Peyer's patch (tissue), 4 donors: ENCODE measurements around the gene UBE3A. TPM values are rescaled to one million over a fixed set of nuclear protein-coding genes. Genes with fewer than 3 reads are reported as not detected.

Source experiments
- DNase-seq, 3 donors: peaks; one replicate each; pipeline ENCODE4 v3.0.0-alpha.2; 2017 to 2019
- H3K27ac ChIP-seq, 4 donors: fragments of 200-600 bp; sonication (generic); one replicate each; pipeline ENCODE4 v1.5.1; 2016 to 2019
- H3K27me3 ChIP-seq, 2 donors: fragments of 200-600 bp; sonication (generic); one replicate each; pipeline ENCODE4 v1.5.1; 2019
- H3K36me3 ChIP-seq, 3 donors: fragments of 200-600 bp; sonication (generic); one replicate each; pipeline ENCODE4 v1.5.1; 2016 to 2019
- H3K4me1 ChIP-seq, 4 donors: fragments of 200-600 bp; sonication (generic); one replicate each; pipeline ENCODE4 v1.5.1; 2016 to 2019
- H3K4me3 ChIP-seq, 4 donors: fragments of 200-600 bp; sonication (generic); 1 replicate in 3 of 4; 2 replicates in 1 of 4; pipeline ENCODE4 v1.5.1; 2016 to 2019; ENCODE audit warnings: mild to moderate bottlenecking in 1 of 4
- H3K9me3 ChIP-seq, 4 donors: fragments of 200-600 bp; sonication (generic); one replicate each; pipeline ENCODE4 v1.5.1; 2016 to 2019; ENCODE audit warnings: mild to moderate bottlenecking in 1 of 4
- CTCF ChIP-seq, 6 experiments: fragments of 450-650 bp in 4 of 6; fragments of 200-600 bp in 2 of 6; sonication (generic) in 1 of 6; IDR thresholded peaks; one replicate each; pipeline ENCODE4 v1.5.1; 2017 to 2019; ENCODE audit warnings: antibody characterized with exemption in 6 of 6, mild to moderate bottlenecking in 3 of 6, moderate library complexity in 1 of 6
- POLR2A ChIP-seq, 2 donors: fragments of 450-650 bp; IDR thresholded peaks; one replicate each; pipeline ENCODE4 v1.5.1; 2017; ENCODE audit warnings: antibody characterized with exemption in 2 of 2, mild to moderate bottlenecking in 2 of 2, moderate library complexity in 2 of 2
- total RNA-seq, 4 donors: library from RNA; depleted of rRNA; stranded (reverse); fragments of >200 nt; gene quantifications; one replicate each; pipeline ENCODE4 v1.1.0, GENCODE V29; 2016

Gene UBE3A
- total RNA-seq, 4 donors from 2014 or later, result 52.9 to 106 (median 95.2) TPM

GRCh38 chr15:25374143-25374542, 64.7 kb downstream of the UBE3A start:
- no peaks in the 10 kb centered on the region for H3K4me1 ChIP-seq
- DNase-seq, result no peak
- no peaks in the 10 kb centered on the region for H3K27me3 ChIP-seq
- H3K27ac ChIP-seq, result no peak overlapping the region
- TF ChIP-seq CTCF (IDR thresholded peaks at IDR 0.05), result no peak
- TF ChIP-seq POLR2A (IDR thresholded peaks at IDR 0.05), result no peak
- H3K4me3 ChIP-seq, result no peak overlapping the region
- H3K9me3 ChIP-seq, result no peaks in the 10 kb centered on the region
- H3K36me3 ChIP-seq, result peaks cover 0 to 49% (median 9%) of the 10 kb centered on the region in 3 donors

GRCh38 chr15:25372298-25372697, 66.5 kb downstream of the UBE3A start:
- TF ChIP-seq POLR2A (IDR thresholded peaks at IDR 0.05) (no peak), CTCF (IDR thresholded peaks at IDR 0.05) (no peak)
- H3K4me3 ChIP-seq, result no peak overlapping the region
- no peaks in the 10 kb centered on the region for H3K27me3 ChIP-seq
- H3K9me3 ChIP-seq, result no peaks in the 10 kb centered on the region
- peaks cover 0 to 49% (median 9%) of the 10 kb centered on the region in 3 donors for H3K36me3 ChIP-seq
- no peaks in the 10 kb centered on the region for H3K4me1 ChIP-seq
- H3K27ac ChIP-seq, result no peak overlapping the region
- no peak for DNase-seq

GRCh38 chr15:25368850-25369249, 70.0 kb downstream of the UBE3A start:
- Histone ChIP-seq H3K27me3 (no peaks in the 10 kb centered on the region), H3K36me3 (peaks cover 0 to 34% (median 0%) of the 10 kb centered on the region in 3 donors), H3K27ac (no peak overlapping the region), H3K9me3 (no peaks in the 10 kb centered on the region), H3K4me3 (no peak overlapping the region), H3K4me1 (no peaks in the 10 kb centered on the region)
- TF ChIP-seq CTCF (IDR thresholded peaks at IDR 0.05) (no peak), POLR2A (IDR thresholded peaks at IDR 0.05) (no peak)
- DNase-seq, result no peak

GRCh38 chr15:25366058-25366457, 72.8 kb downstream of the UBE3A start:
- Histone ChIP-seq H3K27me3 (no peaks in the 10 kb centered on the region), H3K4me3 (no peak overlapping the region), H3K36me3 (peaks cover 0 to 11% (median 0%) of the 10 kb centered on the region in 3 donors), H3K9me3 (no peaks in the 10 kb centered on the region), H3K27ac (no peak overlapping the region), H3K4me1 (no peaks in the 10 kb centered on the region)
- no peak for DNase-seq
- TF ChIP-seq POLR2A (IDR thresholded peaks at IDR 0.05) (no peak), CTCF (IDR thresholded peaks at IDR 0.05) (no peak)

- Histone ChIP-seq H3K4me1 (no peaks in the 10 kb centered on the region), H3K27me3 (no peaks in the 10 kb centered on the region), H3K27ac (no peak overlapping the region), H3K36me3 (peaks cover 0 to 13% (median 0%) of the 10 kb centered on the region in 3 donors), H3K9me3 (no peaks in the 10 kb centered on the region), H3K4me3 (no peak overlapping the region)
- DNase-seq, result no peak
- no peak for TF ChIP-seq CTCF (IDR thresholded peaks at IDR 0.05)
- TF ChIP-seq POLR2A (IDR thresholded peaks at IDR 0.05), result no peak
Observed at GRCh38 chr15:25362545-25362944, 76.3 kb downstream of the UBE3A start.

GRCh38 chr15:25347707-25348106, 91.1 kb downstream of the UBE3A start:
- no peak for DNase-seq
- H3K4me1 ChIP-seq, result no peaks in the 10 kb centered on the region
- no peaks in the 10 kb centered on the region for H3K27me3 ChIP-seq
- H3K27ac ChIP-seq, result no peak overlapping the region
- no peak for TF ChIP-seq POLR2A (IDR thresholded peaks at IDR 0.05)
- TF ChIP-seq CTCF (IDR thresholded peaks at IDR 0.05), result no peak
- H3K4me3 ChIP-seq, result no peak overlapping the region
- H3K36me3 ChIP-seq, result peaks cover 0 to 48% (median 0%) of the 10 kb centered on the region in 3 donors
- H3K9me3 ChIP-seq, result no peaks in the 10 kb centered on the region
